Activated B cell treated with CpG ODN at 0.5 μM for 24 hours (primary cell): ENCODE results near the gene ATP8A2. TPM values are rescaled to one million over a fixed set of nuclear protein-coding genes. Genes with fewer than 3 reads are reported as not detected.

Experiments
- ATAC-seq: fragments of 200-7000 bp; cut with Tn5 transposase; one replicate; pipeline ENCODE4 v1.10.0; 2021; ENCODE audit warnings: low read depth, mild to moderate bottlenecking, moderate library complexity
- CTCF ChIA-PET: fragments of 350-600 bp; sonication (Branson Sonifier 250); formaldehyde crosslinking; loops from one replicate; lab custom pipeline; 2021; ENCODE audit warnings: antibody characterized with exemption; lab: Charles Lee
- POLR2A ChIA-PET: fragments of 350-600 bp; sonication (Branson Sonifier 250); formaldehyde crosslinking; loops from one replicate; lab custom pipeline; 2021; ENCODE audit warnings: antibody characterized with exemption; lab: Charles Lee
- DNase-seq: peaks from one replicate; pipeline ENCODE4 v3.0.0; 2022
- H3K27ac Mint-ChIP-seq: one replicate; pipeline ENCODE4 v1.8.0; 2020; ENCODE audit warnings: mixed read lengths
- H3K27me3 Mint-ChIP-seq: one replicate; pipeline ENCODE4 v1.8.0; 2021; ENCODE audit warnings: mixed read lengths
- H3K36me3 Mint-ChIP-seq: one replicate; pipeline ENCODE4 v1.8.0; 2021; ENCODE audit warnings: low read depth, mixed read lengths
- H3K4me1 Mint-ChIP-seq: one replicate; pipeline ENCODE4 v1.8.0; 2021; ENCODE audit warnings: mixed read lengths
- H3K4me3 Mint-ChIP-seq: one replicate; pipeline ENCODE4 v1.8.0; 2020; ENCODE audit warnings: mild to moderate bottlenecking, mixed read lengths
- H3K9me3 Mint-ChIP-seq: one replicate; pipeline ENCODE4 v1.8.0; 2020; ENCODE audit warnings: mixed read lengths
- CTCF ChIP-seq: fragments of 200-600 bp; IDR thresholded peaks from one replicate; pipeline ENCODE4 v1.8.0; 2022; ENCODE audit warnings: antibody characterized with exemption, mild to moderate bottlenecking
- intact Hi-C: fragments of 100-400 bp; cut with micrococcal nuclease; formaldehyde crosslinking; loops from one replicate; pipeline ENCODE4 v1.15.1; 2024
- total RNA-seq: library from RNA; stranded (reverse); gene quantifications from 2 replicates; pipeline ENCODE4 v1.2.3, GENCODE V29; 2022

ATP8A2 gene
- total RNA-seq, 1 donor from 2014 or later = not detected

DNA sequence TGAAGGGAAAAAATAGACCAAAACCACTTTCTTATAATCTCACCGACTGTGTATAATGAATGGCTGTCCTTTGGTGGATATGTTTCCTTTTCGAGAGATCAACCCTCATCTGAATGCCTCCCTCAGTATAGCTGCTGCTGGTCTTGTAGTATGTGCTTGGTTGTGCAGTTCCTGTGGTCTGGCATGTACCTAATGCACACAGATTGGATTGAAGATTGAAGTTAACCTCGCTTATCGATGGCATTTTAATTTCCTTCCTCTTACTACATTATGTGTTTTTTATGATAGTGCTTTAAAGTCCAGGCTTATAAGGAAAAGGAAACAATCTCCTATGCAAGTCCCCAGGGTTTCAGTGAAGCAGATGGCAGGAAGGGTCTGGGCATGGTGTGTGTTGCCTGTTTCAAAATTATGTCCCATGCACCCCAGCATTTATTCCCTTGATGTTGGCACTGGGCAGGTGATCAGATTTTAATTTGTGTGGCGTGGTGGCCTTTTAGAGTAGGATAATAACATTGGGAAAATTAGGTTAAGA is 346.0 kb downstream of the ATP8A2 start:
- POLR2A ChIA-PET = no interaction called here
- Mint-ChIP-seq H3K4me3 (no peak overlapping the region), H3K27me3 (no peaks in the 10 kb centered on the region), H3K36me3 (no peaks in the 10 kb centered on the region), H3K4me1 (no peaks in the 10 kb centered on the region), H3K27ac (no peak overlapping the region), H3K9me3 (peaks cover 9% of the 10 kb centered on the region)
- CTCF ChIA-PET = no interaction called here
- no peak for DNase-seq
- TF ChIP-seq CTCF = no peak
- intact Hi-C loops = no loop called here
- ATAC-seq = no peak

DNA sequence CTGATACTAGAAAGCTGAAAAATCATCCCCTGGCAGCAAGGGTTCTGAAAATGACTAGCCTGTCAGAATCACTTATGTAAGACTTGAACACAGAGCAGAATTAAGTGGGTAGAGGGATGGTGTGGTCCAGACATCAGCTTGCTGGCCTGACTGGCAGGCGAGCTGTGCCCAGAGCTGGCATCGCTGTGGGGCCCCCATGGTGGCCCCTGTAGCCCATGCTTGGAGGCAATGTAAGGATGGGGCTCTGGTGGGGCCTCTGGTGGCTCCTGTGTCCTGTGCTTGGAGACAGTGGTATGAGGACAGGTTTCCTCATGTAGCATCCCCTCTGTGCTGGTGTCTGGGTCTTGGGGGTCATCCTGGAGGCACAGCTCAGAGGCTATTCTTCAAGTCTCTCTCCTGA is 347.9 kb downstream of the ATP8A2 start:
- DNase-seq (no peak), ATAC-seq (no peak)
- no peaks in the 10 kb centered on the region for H3K4me1 Mint-ChIP-seq
- CTCF ChIA-PET = no interaction called here
- H3K9me3 Mint-ChIP-seq = peaks cover 9% of the 10 kb centered on the region
- H3K27ac Mint-ChIP-seq = no peak overlapping the region
- no peak overlapping the region for H3K4me3 Mint-ChIP-seq
- H3K27me3 Mint-ChIP-seq = peaks cover 6% of the 10 kb centered on the region
- POLR2A ChIA-PET = no interaction called here
- H3K36me3 Mint-ChIP-seq = no peaks in the 10 kb centered on the region
- intact Hi-C loops = no loop called here
- TF ChIP-seq CTCF = no peak

GRCh38 chr13:25722893-25723292 is 351.1 kb downstream of the ATP8A2 start:
- Mint-ChIP-seq H3K27ac (no peak overlapping the region), H3K9me3 (no peaks in the 10 kb centered on the region), H3K4me1 (no peaks in the 10 kb centered on the region), H3K27me3 (peaks cover 6% of the 10 kb centered on the region), H3K36me3 (no peaks in the 10 kb centered on the region), H3K4me3 (no peak overlapping the region)
- POLR2A ChIA-PET = no interaction called here
- CTCF ChIA-PET = no interaction called here
- no peak for TF ChIP-seq CTCF
- intact Hi-C loops = no loop called here
- DNase-seq (no peak), ATAC-seq (no peak)

DNA sequence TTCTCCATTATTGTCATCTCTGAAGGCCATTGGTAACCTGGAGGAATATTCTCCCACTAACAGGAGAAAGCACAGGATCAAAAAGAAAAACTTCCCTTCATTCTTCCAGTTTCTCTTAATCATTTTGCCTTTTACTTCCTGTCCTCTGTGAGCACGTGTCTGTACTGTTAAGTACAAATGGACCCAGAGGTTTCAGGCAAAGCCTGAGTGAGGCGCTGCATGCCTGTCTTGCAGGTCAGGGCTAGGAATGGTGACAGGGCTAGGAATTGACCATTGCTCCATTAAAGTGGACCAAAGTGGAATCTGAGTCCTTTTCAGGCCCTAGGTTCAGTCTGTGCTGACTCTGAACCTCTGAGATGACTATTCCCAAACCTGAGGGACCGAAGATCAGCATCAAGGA is 353.3 kb downstream of the ATP8A2 start:
- no peaks in the 10 kb centered on the region for H3K36me3 Mint-ChIP-seq
- ATAC-seq (no peak), DNase-seq (no peak)
- TF ChIP-seq CTCF = no peak
- no peak overlapping the region for H3K27ac Mint-ChIP-seq
- H3K27me3 Mint-ChIP-seq = peaks cover 6% of the 10 kb centered on the region
- ChIA-PET POLR2A (no interaction called here), CTCF (no interaction called here)
- H3K4me1 Mint-ChIP-seq = no peaks in the 10 kb centered on the region
- H3K4me3 Mint-ChIP-seq = no peak overlapping the region
- intact Hi-C loops = no loop called here
- no peaks in the 10 kb centered on the region for H3K9me3 Mint-ChIP-seq

DNA sequence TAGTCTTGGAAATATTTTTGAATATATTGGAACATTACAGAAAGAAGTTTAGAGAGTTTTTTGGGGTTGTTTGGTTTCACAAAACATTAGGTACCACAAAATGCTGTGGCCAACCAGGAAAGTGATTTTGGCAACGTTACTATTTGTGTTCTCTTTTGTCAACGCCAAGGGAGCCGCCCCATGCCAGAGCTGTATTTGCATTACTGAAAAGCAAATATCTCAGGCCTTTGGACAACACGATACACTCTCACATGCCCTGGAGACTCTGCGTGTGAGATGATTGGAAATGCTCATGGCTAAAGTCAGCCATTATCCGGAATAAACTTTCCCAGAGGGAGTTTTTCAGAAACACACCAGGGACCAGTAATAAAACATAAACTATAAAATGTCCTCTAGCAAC is 355.5 kb downstream of the ATP8A2 start:
- intact Hi-C loops = no loop called here
- Mint-ChIP-seq H3K4me3 (no peak overlapping the region), H3K27ac (no peak overlapping the region), H3K4me1 (no peaks in the 10 kb centered on the region), H3K9me3 (no peaks in the 10 kb centered on the region), H3K27me3 (peaks cover 10% of the 10 kb centered on the region), H3K36me3 (no peaks in the 10 kb centered on the region)
- DNase-seq (no peak), ATAC-seq (no peak)
- ChIA-PET CTCF (no interaction called here), POLR2A (no interaction called here)
- no peak for TF ChIP-seq CTCF
